ENCODE results near the gene CDKN1C. TPM values are rescaled to one million over a fixed set of nuclear protein-coding genes. Genes with fewer than 3 reads are reported as not detected.

The CDKN1C gene
- polyA plus RNA-seq, 1 donor from 2014 or later: 36.7 TPM

DNA sequence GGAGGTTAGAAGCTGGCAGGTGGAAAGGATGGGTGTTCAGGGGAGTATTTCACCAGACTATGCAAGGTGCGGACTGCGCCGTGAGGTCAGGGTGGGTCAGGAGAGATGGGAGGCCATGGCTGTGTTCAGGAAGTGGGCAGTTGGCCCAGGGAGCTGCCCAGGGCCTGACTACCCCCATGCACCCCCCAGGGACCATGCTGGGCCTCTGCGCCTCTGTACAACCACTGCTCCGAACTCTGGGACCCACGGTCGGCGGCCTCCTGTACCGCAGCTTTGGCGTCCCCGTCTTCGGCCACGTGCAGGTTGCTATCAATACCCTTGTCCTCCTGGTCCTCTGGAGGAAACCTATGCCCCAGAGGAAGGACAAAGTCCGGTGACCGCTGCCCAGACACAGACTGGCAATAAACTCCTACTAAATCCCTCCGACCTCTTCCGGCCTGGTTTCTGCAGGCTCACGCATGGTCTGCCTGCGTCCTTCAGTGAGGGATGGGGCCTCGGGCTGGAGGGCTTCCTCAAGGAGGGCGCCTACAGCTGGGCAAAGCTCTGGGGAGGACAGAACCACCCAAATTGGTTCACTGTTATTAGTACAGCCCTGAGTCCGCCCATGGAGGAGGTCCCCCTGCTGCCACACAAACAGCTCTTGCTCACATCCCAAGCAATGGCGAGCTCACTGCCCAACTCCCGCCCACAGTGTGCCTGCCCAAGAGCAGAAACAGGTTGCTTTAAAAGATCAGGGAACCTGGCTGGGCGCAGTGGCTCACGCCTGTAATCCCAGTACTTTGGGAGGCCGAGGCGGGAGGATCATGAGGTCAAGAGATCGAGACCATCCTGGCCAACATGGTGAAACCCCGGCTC, 39.5 kb upstream of the CDKN1C start:
- H3K36me3 ChIP-seq (ENCODE audit: insufficient read depth, low read length): no peaks in the 10 kb centered on the region
- H3K9ac ChIP-seq (ENCODE audit: low read length): no peak overlapping the region
- no peaks in the 10 kb centered on the region for H3K9me2 ChIP-seq (ENCODE audit: insufficient read depth, low read length)
- TF ChIP-seq POLR2AphosphoS5 (IDR thresholded peaks at IDR 0.05): no peak
- TF ChIP-seq, protein P1, sequence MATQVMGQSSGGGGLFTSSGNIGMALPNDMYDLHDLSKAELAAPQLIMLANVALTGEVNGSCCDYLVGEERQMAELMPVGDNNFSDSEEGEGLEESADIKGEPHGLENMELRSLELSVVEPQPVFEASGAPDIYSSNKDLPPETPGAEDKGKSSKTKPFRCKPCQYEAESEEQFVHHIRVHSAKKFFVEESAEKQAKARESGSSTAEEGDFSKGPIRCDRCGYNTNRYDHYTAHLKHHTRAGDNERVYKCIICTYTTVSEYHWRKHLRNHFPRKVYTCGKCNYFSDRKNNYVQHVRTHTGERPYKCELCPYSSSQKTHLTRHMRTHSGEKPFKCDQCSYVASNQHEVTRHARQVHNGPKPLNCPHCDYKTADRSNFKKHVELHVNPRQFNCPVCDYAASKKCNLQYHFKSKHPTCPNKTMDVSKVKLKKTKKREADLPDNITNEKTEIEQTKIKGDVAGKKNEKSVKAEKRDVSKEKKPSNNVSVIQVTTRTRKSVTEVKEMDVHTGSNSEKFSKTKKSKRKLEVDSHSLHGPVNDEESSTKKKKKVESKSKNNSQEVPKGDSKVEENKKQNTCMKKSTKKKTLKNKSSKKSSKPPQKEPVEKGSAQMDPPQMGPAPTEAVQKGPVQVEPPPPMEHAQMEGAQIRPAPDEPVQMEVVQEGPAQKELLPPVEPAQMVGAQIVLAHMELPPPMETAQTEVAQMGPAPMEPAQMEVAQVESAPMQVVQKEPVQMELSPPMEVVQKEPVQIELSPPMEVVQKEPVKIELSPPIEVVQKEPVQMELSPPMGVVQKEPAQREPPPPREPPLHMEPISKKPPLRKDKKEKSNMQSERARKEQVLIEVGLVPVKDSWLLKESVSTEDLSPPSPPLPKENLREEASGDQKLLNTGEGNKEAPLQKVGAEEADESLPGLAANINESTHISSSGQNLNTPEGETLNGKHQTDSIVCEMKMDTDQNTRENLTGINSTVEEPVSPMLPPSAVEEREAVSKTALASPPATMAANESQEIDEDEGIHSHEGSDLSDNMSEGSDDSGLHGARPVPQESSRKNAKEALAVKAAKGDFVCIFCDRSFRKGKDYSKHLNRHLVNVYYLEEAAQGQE (IDR thresholded peaks at IDR 0.05; ENCODE audit: borderline replicate concordance): no peak
- no peak for TF ChIP-seq EZH2 (IDR thresholded peaks at IDR 0.05; ENCODE audit: borderline replicate concordance, insufficient read depth, low read length, poor library complexity, severe bottlenecking)
- TF ChIP-seq TAF1 (IDR thresholded peaks at IDR 0.05; ENCODE audit: low read depth): no peak
- no peak for TF ChIP-seq MXI1 (conservative IDR thresholded peaks at IDR 0.05; ENCODE audit: poor library complexity, severe bottlenecking)
- TF ChIP-seq RAD21 (conservative IDR thresholded peaks at IDR 0.05): no peak
- TF ChIP-seq EP300 (conservative IDR thresholded peaks at IDR 0.05; ENCODE audit: poor library complexity, severe bottlenecking): no peak
- no peak for TF ChIP-seq CTCF (IDR thresholded peaks at IDR 0.05; ENCODE audit: poor library complexity, severe bottlenecking)
- TF ChIP-seq SMC3 (conservative IDR thresholded peaks at IDR 0.05; ENCODE audit: poor library complexity): no peak
- H4K20me1 ChIP-seq (ENCODE audit: insufficient read depth): no peaks in the 10 kb centered on the region
- H3K79me2 ChIP-seq (replicated peaks; ENCODE audit: insufficient read depth, low read length): no peaks in the 10 kb centered on the region
- no peak overlapping the region for H3K4me3 ChIP-seq (ENCODE audit: low read length)
- no peak overlapping the region for H2AFZ ChIP-seq (ENCODE audit: low read depth, low read length)
- H3K9me3 ChIP-seq (ENCODE audit: low read length): no peaks in the 10 kb centered on the region
- H3K27me3 ChIP-seq (ENCODE audit: insufficient read depth, low read depth, low read length): peaks cover 32% of the 10 kb centered on the region
- H3F3A ChIP-seq (ENCODE audit: insufficient read depth, low read length, poor library complexity, severe bottlenecking): no peaks in the 10 kb centered on the region
- no peak overlapping the region for H3K27ac ChIP-seq (ENCODE audit: low read length)
- H3K4me2 ChIP-seq (ENCODE audit: low read length): no peak overlapping the region

- Histone ChIP-seq H3K9me2 (ENCODE audit: insufficient read depth, low read length) (no peaks in the 10 kb centered on the region), H3K27ac (ENCODE audit: low read length) (no peak overlapping the region), H3K79me2 (replicated peaks; ENCODE audit: insufficient read depth, low read length) (no peaks in the 10 kb centered on the region), H3K27me3 (ENCODE audit: insufficient read depth, low read depth, low read length) (peaks cover 25% of the 10 kb centered on the region), H3F3A (ENCODE audit: insufficient read depth, low read length, poor library complexity, severe bottlenecking) (no peaks in the 10 kb centered on the region), H3K4me3 (ENCODE audit: low read length) (no peak overlapping the region), H2AFZ (ENCODE audit: low read depth, low read length) (no peak overlapping the region), H3K9me3 (ENCODE audit: low read length) (no peaks in the 10 kb centered on the region), H3K36me3 (ENCODE audit: insufficient read depth, low read length) (no peaks in the 10 kb centered on the region), H4K20me1 (ENCODE audit: insufficient read depth) (no peaks in the 10 kb centered on the region), H3K9ac (ENCODE audit: low read length) (no peak overlapping the region), H3K4me2 (ENCODE audit: low read length) (no peak overlapping the region)
- no peak for TF ChIP-seq EZH2 (IDR thresholded peaks at IDR 0.05; ENCODE audit: borderline replicate concordance, insufficient read depth, low read length, poor library complexity, severe bottlenecking)
- TF ChIP-seq EP300 (conservative IDR thresholded peaks at IDR 0.05; ENCODE audit: poor library complexity, severe bottlenecking): no peak
- no peak for TF ChIP-seq RAD21 (conservative IDR thresholded peaks at IDR 0.05)
- TF ChIP-seq CTCF (IDR thresholded peaks at IDR 0.05; ENCODE audit: poor library complexity, severe bottlenecking): no peak
- no peak for TF ChIP-seq TAF1 (IDR thresholded peaks at IDR 0.05; ENCODE audit: low read depth)
- no peak for TF ChIP-seq MXI1 (conservative IDR thresholded peaks at IDR 0.05; ENCODE audit: poor library complexity, severe bottlenecking)
- TF ChIP-seq SMC3 (conservative IDR thresholded peaks at IDR 0.05; ENCODE audit: poor library complexity): no peak
- no peak for TF ChIP-seq POLR2AphosphoS5 (IDR thresholded peaks at IDR 0.05)
Measured at GRCh38 chr11:2924381-2924780, 38.8 kb upstream of the CDKN1C start.

Data from neural cell (in vitro differentiated cells).